HG03045 (cell line): ENCODE data around the gene RADIL.
"Not testable (repeated sequence)": the region's sequence is repeated elsewhere in the genome, so short reads cannot be mapped to it uniquely, and the experiment has no call there.

Source experiments
- ATAC-seq: cut with Tn5 transposase; IDR thresholded peaks from one replicate; pipeline ENCODE4 v1.9.1; 2021; ENCODE audit warnings: mild to moderate bottlenecking, moderate library complexity; ENCODE audit not compliant: unreplicated experiment

Gene RADIL, protein sequence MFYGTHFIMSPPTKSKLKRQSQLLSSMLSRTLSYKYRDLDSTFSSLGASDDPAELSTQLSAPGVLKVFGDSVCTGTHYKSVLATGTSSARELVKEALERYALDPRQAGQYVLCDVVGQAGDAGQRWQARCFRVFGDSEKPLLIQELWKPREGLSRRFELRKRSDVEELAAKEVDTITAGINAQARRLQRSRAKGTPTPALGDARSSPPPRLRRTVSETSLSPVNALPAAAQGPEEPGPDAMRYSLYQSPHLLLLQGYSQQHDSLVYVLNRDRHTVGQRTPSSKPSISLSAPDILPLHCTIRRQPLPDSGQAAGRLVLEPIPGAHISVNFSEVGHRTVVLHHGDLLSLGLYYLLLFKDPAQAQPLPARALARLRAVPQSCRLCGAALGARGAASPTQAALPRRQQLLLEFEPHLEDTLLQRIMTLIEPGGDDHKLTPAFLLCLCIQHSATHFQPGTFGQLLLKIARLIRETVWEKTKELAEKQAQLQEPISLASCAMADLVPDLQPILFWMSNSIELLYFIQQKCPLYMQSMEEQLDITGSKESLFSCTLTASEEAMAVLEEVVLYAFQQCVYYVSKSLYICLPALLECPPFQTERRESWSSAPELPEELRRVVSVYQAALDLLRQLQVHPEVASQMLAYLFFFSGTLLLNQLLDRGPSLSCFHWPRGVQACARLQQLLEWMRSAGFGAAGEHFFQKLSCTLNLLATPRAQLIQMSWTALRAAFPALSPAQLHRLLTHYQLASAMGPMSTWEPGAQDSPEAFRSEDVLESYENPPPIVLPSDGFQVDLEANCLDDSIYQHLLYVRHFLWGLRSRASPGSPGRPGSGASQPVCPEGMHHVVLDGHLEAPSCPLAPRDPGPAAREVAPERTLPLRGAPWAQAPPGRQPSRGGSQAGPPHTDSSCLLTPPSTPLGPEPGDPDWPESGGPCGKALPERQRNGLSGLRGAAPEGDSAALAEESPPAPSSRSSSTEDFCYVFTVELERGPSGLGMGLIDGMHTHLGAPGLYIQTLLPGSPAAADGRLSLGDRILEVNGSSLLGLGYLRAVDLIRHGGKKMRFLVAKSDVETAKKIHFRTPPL

DNA sequence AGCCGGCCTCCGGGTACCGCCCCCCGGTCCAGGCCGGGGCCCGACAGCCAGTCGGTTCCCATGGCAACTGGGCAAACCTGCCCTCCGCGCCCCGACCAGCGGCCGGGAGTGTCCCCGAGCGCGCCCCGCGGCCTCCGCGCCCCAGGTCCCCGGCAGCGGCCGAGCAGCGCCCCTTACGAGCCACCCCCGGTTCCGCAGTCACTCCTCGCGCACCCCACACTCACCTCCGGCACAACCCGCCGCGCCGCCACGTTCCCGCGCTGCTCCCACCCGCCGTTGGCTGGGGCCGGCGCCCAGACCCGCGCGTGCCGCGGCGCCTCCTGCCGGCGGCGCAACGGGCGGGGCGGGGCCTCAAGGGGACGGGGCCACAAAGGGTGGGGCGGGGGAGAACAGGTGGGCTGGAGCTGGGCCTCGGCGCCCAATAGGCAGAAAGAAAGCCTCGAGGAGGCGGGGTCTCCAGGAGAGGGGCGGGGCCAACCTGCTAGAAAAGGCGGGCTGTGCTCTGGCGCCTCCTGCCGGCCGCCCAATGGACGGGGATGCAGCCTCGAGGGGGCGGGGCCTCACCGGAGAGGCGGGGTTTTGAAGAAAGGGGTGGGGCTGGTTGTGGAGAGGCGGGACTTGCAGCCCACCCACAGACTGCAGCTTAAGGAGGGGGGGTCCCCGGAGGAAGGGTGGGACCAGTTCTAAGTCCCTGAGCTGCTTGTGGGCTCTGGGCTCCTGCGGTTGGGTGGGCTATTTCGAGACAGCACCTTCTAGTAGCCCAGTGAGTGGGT, at the start of gene RADIL:
RADIL (minus strand) TSS at position 345 of the 773 bp plus-strand sequence. CDS start 5,577 bp downstream, outside the sequence.
- ATAC-seq, result no peak

DNA sequence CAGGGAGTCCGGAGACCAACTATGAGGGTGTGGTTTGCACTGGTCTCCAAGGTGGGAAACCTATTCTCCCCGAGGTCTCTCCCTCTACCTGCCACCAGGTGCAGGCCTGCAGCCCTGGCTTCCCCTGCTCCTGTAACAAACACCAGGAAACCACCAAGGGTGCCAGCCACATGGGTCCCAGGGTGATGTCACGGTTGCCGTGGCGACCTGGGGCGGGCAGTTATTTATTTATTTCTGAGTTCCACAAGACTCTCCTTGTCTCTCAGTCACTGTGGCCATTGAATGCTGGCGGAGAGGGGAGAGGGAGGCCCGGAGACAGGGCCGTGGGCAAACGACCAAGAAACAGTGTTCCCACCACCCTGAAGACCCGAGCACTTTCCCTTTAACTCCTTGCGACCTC, 48.4 kb upstream of the RADIL start:
- ATAC-seq, result no peak

DNA sequence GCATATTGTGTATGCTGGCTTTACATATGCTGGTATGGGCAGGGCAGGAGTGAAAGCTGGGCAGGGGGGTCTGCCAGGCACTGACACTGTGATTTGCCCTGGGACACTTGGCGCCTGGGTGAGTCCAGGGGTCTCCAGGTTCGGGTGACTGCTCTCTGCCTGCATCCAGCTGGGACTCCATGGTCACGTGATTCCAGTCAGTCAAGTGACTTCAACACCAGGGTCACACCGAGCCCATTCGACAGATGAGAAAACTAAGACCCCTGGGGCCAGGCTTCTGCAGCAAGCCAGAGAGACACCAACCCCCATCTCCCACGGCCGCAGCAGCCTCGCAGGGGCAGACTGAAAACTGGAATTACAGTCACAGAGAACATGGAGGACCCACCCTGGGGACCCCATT, 45.5 kb upstream of the RADIL start:
- ATAC-seq, result no peak

DNA sequence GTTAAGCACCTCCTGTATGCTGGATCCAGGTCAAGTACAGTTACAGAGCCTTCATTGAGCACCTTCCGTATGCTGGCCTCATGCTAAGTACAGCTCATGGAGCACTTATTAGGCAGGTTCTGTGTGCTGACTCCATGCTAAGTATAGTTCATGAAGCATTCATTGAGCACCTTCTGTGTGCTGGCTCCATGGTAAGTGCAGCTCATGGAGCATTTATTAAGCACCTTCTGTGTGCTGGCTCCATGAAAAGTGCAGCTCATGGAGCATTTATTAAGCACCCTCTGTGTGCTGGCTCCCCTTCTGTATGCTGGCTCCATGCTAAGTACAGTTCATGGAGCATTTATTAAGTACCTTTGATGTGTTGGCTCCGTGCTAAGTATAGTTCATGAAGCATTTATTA, 44.9 kb upstream of the RADIL start:
- ATAC-seq, result no peak

DNA sequence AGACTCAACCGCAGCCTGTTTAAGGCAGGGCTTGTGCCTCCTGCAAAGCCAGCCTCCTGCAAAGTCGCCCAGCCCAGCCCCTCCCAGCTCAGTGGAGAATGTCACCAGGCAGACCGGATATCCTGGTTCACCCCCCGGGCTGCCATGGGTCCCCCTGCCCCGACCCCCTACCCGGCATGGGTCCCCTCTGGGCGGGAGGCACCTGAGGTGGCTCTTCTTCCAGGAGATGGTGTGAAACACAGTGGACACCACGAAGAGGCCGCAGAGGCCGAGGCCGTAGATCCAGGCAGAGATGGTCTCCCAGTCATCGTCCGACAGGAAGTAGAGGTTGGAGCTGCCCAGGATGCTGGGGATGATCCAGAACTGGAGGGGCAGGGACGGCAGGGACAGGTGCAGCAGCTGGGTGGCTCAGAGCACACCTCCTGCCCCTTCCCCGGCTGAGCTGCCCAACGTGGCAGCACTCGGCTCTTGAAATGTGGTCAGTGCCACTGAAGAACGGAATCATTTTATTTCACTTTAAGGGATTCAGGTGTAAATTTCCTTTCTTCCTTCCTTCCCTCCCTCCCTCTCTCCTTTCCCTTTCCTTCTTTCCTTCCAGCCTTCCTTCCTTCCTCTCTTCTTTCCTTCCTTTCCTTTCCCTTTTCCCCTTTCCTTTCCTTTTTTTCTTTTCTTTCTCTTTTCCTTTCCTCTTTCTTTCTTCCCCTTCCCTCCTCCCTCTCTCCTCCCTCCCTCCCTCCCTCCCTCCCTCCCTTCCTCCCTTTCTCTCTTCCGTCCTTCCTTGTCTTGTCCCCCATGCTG, 36.7 kb upstream of the RADIL start:
- ATAC-seq, result no peak

DNA sequence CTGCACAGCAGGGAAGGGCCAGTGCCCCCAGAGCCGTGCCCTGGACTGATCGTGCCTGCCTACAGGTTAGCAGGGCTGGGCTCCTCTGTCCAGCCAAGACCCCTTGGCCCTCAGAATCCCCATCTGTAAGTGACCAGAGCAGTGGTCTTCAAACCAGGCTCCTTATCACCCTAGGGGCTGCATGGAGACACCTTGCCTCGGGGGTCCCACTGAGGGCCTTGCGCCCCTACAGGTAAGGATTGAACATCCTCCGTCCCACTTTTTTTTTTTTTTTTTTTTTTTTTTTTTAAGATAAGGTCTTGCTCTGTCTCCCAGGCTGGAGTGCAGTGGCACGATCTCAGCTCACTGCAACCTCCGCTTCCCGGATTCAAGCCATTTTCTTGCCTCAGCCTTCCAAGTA, 32.6 kb upstream of the RADIL start:
- no peak for ATAC-seq

DNA sequence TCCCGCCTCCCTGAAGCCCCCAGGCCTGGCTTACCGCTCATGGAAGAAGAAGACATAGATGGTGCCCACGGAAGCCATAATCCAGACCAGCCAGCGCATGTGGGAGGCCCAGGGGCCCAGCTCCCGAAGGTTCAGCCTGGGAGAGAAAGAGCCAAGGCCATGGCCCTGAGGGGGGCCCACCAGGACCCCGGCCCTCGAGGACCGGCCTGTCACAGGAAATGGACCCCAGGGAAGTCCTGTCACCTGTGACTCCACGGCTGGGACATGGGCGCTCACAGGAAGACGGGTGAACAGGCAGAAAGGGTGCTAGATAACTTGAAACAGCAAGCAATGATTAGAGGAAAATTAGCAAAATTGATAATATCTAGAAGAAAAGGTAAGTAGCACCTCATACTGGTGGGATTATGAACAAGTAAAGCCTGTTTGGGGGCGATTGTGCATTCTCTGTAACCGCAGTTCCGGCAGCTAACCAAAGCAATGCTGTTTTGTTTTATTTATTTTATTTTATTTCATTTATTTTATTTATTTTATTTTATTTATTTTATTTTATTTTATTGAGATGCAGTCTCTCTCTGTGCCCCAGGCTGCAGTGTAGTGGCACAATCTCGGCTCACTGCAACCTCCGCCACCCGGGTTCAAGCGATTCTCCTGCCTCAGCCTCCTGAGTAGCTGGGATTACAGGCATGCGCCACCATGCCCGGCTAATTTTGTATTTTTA, 27.8 kb upstream of the RADIL start:
- no peak for ATAC-seq

DNA sequence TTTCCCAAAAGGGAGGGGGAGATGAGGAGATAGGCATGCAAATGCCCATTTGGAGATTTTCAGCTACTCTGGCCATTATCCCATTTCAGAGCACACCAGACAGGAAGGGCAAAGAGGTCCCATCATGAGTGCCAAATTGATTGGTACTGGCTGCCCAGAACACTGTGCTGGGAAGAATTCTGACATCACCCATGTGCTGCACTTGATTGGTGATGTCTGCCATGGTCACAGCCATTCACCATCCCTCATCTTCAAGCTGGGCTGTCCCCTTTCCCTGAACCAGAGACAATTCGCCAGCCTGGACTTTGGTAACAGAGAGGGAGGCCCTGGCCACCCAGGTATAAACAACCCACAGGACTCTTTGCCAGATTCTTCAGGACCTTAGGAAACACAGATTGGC, 23.2 kb upstream of the RADIL start:
- no peak for ATAC-seq

DNA sequence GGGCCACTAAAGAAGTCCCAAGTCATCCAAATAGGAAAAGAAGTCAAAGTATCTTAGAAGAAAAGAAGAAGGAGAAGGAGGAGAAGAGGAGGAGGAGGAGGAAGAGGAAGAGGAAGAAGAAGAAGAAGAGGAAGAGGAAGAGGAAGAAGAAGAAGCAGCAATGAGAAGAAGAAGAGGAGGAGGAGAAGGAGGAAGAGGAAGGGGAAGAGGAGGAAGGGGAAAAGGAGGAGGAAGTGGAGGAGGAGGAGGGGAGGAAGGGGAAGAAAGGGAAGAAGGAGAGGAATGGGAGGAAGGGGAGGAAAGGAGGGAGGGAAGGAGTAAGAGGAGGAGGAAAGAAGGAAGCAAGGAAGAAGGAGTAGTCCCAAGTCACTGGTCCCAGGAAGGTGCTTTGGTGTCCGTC, 21.7 kb upstream of the RADIL start:
- ATAC-seq, result no peak

DNA sequence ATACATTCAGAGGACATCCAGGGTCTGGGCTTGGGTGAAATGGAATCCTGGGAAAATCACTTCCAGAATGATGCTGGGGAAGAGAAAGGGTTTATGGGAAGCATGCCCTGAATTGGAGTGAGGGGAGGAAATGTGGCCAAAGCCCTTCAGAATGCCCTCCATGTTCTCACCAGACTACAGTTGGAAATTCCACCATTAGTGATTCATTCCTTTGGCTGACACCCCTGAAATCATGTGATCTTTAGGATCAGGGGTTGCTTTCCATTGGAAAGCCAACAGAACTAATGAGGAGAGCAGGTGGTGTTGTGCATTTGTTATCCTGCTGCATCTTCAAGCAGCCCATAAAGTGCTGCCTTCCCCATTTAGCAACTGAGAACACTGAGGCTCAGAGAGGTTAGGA, 20.8 kb upstream of the RADIL start:
- no peak for ATAC-seq

DNA sequence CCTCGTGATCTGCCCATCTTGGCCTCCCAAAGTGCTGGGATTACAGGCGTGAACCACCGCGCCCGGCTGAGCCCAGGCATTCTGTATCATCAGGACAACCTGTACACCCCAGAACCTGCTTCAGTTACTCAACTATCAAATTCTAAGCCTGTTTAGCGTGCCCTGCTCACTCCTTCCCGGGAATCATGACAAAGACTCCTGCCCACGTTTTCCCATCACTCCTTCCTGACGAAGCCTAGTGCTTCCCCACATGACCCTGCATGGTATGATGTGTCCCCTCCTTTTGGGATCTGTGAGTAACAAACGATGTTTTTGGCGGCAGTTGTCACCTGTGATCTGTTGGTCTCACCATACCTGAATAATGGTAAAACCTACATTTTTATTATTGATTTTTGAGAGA, 12.2 kb upstream of the RADIL start:
- no peak for ATAC-seq

DNA sequence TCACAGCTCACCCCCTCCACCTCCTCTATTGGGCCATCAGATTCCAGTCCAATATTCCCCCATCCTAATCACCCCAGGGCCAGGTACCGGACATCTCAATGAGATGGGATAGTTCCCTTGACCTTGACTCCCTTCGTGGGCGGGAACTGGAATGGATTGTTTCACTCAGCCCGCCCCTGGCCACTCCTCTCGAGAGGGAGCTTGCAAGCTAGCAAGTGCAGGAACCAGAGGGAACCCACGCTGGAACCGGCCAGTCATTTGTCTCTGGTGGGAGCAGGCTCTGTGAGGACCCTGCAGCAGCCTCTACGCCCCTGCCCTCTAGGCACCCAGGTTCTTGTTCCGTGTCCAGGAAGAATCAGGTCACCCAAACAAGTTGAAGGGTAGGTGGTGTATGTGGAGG, 11.0 kb upstream of the RADIL start:
- no peak for ATAC-seq

DNA sequence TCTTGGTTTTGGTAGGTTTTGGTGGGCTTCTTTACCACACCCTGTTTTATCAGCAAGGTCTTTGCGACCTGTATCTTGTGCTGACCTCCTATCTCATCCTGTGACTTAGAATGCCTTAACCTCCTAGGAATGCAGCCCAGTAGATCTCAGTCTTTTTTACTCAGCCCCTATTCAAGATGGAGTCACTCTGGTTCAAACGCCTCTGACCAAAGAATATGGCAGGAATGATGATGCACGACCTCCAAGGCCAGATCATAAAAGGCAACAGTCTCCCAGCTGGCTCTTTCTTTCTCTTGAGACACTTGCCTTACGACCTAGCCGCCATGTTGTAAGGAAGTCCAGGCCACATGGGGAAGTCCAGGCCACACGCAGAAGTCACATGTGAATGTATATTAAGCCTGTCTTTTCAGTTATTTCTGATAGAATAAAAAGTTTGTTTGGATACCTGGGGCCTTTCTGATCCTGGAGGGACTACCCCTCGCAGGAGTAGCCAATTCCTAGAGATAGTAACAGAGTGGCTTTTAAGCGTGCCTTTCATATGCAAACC, 10.5 kb upstream of the RADIL start:
- ATAC-seq, result no peak

DNA sequence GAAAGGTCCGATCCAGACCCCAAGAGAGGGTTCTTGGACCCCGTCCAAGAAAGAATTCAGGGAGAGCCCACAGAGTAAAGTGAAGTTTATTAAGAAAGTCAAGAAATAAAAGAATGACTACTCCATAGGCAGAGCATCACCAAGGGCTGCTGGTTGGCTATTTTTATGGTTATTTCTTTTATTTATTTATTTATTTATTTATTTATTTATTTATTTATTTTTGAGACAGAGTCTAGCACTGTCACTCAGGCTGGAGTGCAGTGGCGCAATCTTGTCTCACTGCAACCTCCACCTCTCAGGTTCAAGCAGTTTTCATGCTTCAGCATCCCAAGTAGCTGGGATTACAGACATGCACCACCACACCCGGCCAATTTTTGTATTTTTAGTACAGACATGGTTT, 9.7 kb upstream of the RADIL start:
- not testable (repeated sequence) for ATAC-seq

DNA sequence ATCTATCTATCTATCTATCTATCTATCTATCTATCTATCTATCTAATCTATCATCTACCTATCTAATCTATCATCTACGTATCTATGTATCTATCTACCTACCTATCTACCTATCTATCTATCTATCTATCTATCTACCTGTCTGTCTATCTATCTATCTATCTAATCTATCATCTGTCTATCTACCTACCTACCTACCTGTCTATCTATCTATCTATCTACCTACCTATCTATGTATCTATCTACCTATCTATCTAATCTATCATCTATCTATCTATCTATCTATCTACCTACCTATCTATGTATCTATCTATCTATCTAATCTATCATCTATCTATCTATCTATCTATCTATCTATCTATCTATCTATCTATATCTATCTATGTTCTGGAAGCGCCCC, 8.0 kb upstream of the RADIL start:
- ATAC-seq, result not testable (repeated sequence)

DNA sequence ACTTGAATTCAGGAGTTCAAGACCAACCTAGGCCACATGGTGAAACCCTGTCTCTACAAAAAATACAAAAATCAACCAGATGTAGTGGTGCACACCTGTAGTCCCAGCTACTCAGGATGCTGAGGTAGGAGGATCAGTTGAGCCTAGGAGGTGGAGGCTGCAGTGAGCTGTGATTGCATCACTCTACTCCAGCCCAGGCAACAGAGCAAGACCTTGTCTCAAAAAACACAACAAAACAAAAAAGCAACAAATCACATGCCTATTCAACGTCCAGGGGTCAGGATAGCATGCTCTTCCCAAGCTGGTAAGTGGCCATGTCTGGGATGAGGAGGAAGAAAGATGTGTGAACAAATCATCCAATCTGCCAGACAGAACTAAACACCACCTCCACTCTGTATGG, 6.2 kb upstream of the RADIL start:
- ATAC-seq, result no peak

DNA sequence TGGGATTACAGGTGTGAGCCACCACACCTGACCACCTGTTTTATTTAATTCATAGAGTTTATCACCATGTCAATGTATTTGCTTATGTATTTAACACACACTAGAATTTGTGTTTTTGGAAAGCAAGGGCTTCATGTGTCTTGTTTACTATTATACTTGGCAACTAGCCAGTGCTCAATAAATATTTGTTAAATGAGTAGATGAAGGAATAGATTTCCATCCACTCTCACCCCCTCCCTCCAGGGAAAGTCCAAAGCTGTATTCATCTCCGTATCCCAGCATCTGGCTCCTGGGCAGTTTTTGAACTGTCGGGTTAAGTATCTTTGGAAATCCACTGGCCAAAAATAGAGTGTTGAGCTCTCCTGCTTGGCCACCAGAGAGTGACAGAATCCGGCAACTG, 4.6 kb upstream of the RADIL start:
- ATAC-seq, result no peak

DNA sequence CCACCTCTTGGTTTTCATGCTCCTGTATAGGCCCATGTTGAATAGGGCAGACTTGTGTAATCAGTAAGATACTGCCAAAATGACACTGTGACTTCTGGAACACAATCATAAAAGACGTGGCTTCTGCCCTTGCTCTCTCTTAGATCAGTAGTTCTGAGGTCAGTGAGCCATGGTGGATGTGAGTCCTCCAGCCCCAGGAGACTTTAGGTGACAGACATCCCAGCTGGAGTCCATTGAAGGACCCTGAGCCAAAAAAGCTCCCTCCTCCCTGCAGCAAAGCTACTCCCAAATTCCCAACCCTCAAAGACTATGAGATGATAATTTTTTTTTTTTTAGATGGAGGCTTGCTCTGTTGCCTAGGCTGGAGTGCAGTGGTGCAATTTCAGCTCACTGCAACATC, 3.2 kb upstream of the RADIL start:
- no peak for ATAC-seq

DNA sequence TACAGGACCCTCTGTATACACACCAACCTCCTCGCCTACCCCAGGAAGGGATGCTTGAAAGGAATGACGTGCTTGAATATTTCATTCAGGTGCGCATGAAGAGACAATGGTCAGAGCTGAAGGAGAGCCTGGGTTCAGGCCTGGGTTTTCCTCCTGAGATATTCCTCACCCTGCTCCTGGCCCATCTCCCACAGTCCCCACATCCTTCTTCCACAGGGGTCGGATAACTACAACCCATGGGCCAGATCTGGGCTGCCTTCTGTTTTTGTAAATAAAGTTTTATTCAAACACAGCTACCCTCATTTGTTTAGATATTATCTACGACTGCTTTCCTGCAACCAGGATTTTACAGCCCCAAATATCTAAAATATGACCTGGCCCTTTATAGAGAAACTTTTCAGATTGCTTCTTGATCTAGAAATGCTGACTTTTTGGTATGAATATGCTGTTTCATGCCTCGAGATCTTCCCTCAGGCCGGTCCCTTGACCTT, 1.8 kb upstream of the RADIL start:
- no peak for ATAC-seq
